ENCODE measurements around the gene ARID3C. TPM values are rescaled to one million over a fixed set of nuclear protein-coding genes. Genes with fewer than 3 reads are reported as not detected.

The ARID3C gene
- total and polyA plus RNA-seq, 2 experiments from 2014 or later: 0.49 TPM; not detected in 1

- TF ChIP-seq REST (IDR thresholded peaks at IDR 0.05; ENCODE audit: unreplicated experiment) (no peak), EZH2phosphoT487 (IDR thresholded peaks at IDR 0.05; ENCODE audit: unreplicated experiment) (no peak), JUNB (IDR thresholded peaks at IDR 0.05; ENCODE audit: unreplicated experiment) (no peak), CTCF (conservative IDR thresholded peaks at IDR 0.05; ENCODE audit: low read depth in 2 of 2) (no peak)
These were observed 21.5 kb downstream of the ARID3C start (continued) for GRCh38 chr9:34607331-34607730.

GRCh38 chr9:34606905-34607304 is 22.0 kb downstream of the ARID3C start:
- Mint-ChIP-seq H3K4me1 (peaks cover 17% of the 10 kb centered on the region), H3K4me3 (no peak overlapping the region), H3K27ac (no peak overlapping the region), H3K27me3 (ENCODE audit: insufficient read depth, low read depth, poor library complexity) (peaks cover 7% of the 10 kb centered on the region), H3K9me3 (no peaks in the 10 kb centered on the region), H3K36me3 (ENCODE audit: low read depth) (no peaks in the 10 kb centered on the region)
- no peaks in the 10 kb centered on the region for H3F3A ChIP-seq (replicated peaks; ENCODE audit: low read depth)
- H3K36me3 ChIP-seq (ENCODE audit: insufficient read depth): no peaks in the 10 kb centered on the region
- no peaks in the 10 kb centered on the region for H3K79me2 ChIP-seq (replicated peaks; ENCODE audit: insufficient read depth)
- H3K9me2 ChIP-seq (ENCODE audit: insufficient read depth): no peaks in the 10 kb centered on the region
- H3K27me3 ChIP-seq (ENCODE audit: insufficient read depth): no peaks in the 10 kb centered on the region
- no peak overlapping the region for H2AFZ ChIP-seq
- no peak overlapping the region for H3K27ac ChIP-seq (ENCODE audit: low read depth)
- no peak overlapping the region for H3K4me3 ChIP-seq
- H3K4me2 ChIP-seq: no peak overlapping the region
- peaks cover 7% of the 10 kb centered on the region; the same call in 1 of the 2 replicates for H3K4me1 ChIP-seq (ENCODE audit: insufficient read depth)
- DNase-seq (ENCODE audit: low spot score) (no peak), ATAC-seq (no peak)
- TF ChIP-seq ZNF331 (CRISPR knock-in tag; IDR thresholded peaks at IDR 0.05; ENCODE audit: low read depth) (no peak), ZNF114 (CRISPR knock-in tag; IDR thresholded peaks at IDR 0.05) (no peak)
- H4K20me1 ChIP-seq (replicated peaks; ENCODE audit: insufficient read depth): no peaks in the 10 kb centered on the region

GRCh38 chr9:34606190-34606589 is 22.7 kb downstream of the ARID3C start:
- H3K9me2 ChIP-seq (ENCODE audit: insufficient read depth): no peaks in the 10 kb centered on the region
- H2AFZ ChIP-seq: no peak overlapping the region
- Mint-ChIP-seq H3K4me3 (no peak overlapping the region), H3K9me3 (no peaks in the 10 kb centered on the region; the same call in 2 of the 3 replicates), H3K36me3 (ENCODE audit: low read depth) (no peaks in the 10 kb centered on the region), H3K27me3 (ENCODE audit: insufficient read depth, low read depth, poor library complexity) (peaks cover 5% of the 10 kb centered on the region), H3K4me1 (peaks cover 19% of the 10 kb centered on the region), H3K27ac (no peak overlapping the region)
- ATAC-seq (no peak), DNase-seq (ENCODE audit: low spot score) (no peak)
- peaks cover 3% of the 10 kb centered on the region; the same call in 1 of the 2 replicates for H3K4me1 ChIP-seq (ENCODE audit: insufficient read depth)
- H3K4me2 ChIP-seq: no peak overlapping the region
- no peaks in the 10 kb centered on the region for H4K20me1 ChIP-seq (replicated peaks; ENCODE audit: insufficient read depth)
- H3K27me3 ChIP-seq (ENCODE audit: insufficient read depth): no peaks in the 10 kb centered on the region
- no peaks in the 10 kb centered on the region for H3F3A ChIP-seq (replicated peaks; ENCODE audit: low read depth)
- H3K79me2 ChIP-seq (replicated peaks; ENCODE audit: insufficient read depth): no peaks in the 10 kb centered on the region
- H3K27ac ChIP-seq (ENCODE audit: low read depth): no peak overlapping the region
- H3K4me3 ChIP-seq: no peak overlapping the region
- no peaks in the 10 kb centered on the region for H3K36me3 ChIP-seq (ENCODE audit: insufficient read depth)
- TF ChIP-seq JUNB (IDR thresholded peaks at IDR 0.05; ENCODE audit: unreplicated experiment): no peak
- TF ChIP-seq CREB1 (CRISPR knock-in tag; IDR thresholded peaks at IDR 0.05; ENCODE audit: low read depth): no peak
- TF ChIP-seq POLR2AphosphoS5 (IDR thresholded peaks at IDR 0.05; ENCODE audit: low read depth): no peak
- no peak for TF ChIP-seq EZH2 (IDR thresholded peaks at IDR 0.05; ENCODE audit: low read depth, unreplicated experiment)
- no peak for TF ChIP-seq EZH2phosphoT487 (IDR thresholded peaks at IDR 0.05; ENCODE audit: unreplicated experiment)
- no peak for TF ChIP-seq STAT1 (IDR thresholded peaks at IDR 0.05; ENCODE audit: unreplicated experiment)
- TF ChIP-seq ETS1 (IDR thresholded peaks at IDR 0.05): no peak

Measured in GM23338 (cell line).